Activated T-cell treated with anti-CD3 and anti-CD28 coated beads for 48 hours (primary cell): ENCODE data around the gene LIAS.
"Not testable (repeated sequence)": the region's sequence is repeated elsewhere in the genome, so short reads cannot be mapped to it uniquely, and the experiment has no call there.

ENCODE experiments used
- DNase-seq: peaks from one replicate; pipeline ENCODE4 v3.0.0-alpha.2; 2020; ENCODE audit warnings: low read depth

The LIAS gene

DNA sequence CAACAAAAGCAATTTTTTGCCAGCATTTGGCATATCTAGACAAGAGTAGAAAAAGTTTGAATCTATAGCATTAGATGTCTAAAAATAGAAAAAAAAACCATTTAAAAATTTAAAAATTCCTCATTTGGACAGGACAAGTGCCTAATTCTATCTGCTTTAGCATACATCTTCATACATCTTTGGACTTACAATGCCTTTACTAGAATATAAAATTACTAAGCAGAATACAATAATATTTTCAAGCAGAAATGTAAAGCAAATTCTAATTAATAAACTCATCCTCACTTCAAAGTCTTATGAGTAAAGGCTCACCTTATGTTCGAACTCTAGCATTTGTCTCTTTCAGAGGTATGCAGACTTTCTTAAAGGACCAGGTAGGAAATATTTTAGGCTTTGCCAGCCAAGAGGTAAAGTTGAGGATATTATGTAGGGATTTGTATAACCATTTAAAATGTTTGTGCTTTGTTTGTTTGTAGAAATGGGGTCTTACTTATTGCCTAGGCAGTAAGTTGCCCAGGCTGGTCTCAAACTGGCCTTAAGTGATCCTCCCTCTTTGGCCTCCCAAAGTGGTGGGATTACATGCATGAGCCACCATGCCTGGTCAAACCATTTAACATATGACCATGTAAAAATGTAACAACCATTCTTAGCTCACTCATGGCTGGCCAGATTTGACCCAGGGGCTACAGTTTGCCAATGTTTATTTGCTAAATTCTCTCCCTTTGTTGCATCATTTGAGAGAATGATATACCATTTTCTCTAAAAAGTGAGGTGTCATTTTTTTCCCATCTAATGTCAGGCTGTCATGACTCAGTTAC lies 39.3 kb downstream of the LIAS start:
- DNase-seq = no peak

DNA sequence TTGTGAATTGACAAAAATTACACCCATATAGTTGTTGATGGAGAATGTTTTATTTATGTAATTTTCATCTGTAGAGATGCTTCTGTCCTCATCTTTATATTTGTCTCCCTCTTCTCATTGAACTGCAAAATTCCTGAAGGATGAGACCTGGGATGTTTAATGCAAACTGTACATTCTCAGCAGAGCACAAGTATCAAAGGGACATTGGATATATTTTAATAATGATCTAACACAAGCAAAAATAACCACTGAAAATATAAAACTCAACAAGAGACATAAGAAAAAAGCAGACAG lies 39.8 kb downstream of the LIAS start:
- no peak for DNase-seq

- DNase-seq = no peak
Measured at GRCh38 chr4:39502019-39502663, 43.3 kb downstream of the LIAS start.

DNA sequence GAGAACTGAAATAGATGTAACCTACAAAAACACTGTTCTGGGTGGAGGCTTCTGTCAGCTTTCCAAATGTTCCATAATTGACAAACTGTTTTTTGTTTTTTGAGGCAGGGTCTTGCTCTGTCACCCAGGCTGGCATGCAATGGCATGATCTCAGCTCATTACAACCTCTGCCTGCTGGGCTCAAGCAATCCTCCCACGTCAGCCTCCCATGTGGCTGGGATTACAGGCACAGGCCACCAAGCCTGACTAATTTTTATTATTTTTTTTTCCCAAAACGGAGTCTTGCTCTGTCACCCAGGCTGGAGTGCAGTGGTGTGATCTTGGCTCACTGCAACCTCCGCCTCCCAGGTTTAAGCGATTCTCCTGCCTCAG lies 43.8 kb downstream of the LIAS start:
- DNase-seq = not testable (repeated sequence)

GRCh38 chr4:39504538-39504937 lies 45.7 kb downstream of the LIAS start:
- DNase-seq = no peak

DNA sequence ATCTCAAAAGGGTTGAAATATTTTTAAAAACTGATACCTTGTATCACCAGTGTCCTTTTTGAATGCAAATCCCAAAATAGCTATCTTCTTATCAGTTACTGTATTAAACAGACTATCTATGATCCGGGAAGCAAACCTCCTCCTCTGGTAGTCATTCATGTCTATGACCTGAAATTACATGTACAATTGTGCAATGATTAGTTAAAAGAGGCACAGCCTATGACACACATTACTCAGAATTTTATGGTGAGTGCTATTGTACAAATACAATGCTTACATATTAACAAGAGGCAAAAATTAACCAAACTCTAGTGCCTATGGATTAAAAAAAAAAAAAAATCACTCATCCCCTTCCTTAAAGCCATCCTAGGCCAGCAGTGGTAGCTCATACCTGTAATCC lies 46.7 kb downstream of the LIAS start:
- no peak for DNase-seq

- no peak for DNase-seq
Measured at GRCh38 chr4:39510348-39510929, 51.6 kb downstream of the LIAS start.

DNA sequence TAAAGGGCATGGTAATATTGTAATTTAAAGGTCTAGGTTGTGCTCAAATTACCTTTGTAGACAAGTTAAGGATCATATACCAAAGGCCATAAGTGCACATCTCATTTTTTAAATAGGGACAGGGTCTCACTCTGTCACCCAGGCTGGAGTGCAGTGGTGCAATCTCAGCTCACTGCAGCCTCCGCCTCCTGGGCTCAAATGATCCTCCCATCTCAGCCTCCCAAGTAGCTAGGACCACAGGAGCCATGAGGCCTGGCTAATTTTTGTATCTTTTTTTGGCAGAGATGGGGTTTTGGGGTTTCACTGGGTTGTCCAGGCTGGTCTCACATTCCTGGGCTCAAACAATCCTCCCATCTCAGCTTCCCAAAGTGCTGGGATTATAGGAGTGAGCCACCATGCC lies 55.4 kb downstream of the LIAS start:
- DNase-seq = not testable (repeated sequence)

GRCh38 chr4:39514888-39515401 lies 56.1 kb downstream of the LIAS start:
- no peak for DNase-seq

GRCh38 chr4:39515669-39516401 lies 57.0 kb downstream of the LIAS start:
- not testable (repeated sequence) for DNase-seq

DNA sequence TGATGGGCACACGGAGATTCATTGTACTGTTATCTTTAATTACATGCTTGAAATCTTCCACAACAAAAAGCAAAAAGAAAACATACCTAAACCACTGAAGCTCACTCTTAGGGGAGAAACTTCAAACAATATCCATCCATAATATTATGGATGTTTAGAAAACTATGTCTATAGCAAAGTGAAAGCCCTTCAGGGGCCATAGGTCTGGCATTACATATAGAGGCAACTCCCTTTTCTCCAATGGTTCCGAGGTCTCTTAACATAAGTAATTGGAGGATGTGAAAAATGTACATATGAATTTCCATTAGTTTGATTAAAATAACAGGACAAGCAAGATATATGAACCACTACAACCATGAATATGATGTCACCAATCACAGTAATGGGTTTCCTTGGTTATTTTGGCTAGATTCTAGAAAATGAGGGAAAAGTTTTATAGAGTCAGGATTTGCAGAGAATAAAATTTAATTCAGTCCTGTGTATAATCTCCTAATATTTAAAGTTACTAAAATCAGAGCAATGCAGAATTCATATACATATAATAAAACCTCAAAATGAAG lies 57.6 kb downstream of the LIAS start:
- no peak for DNase-seq

- no peak for DNase-seq
Measured at GRCh38 chr4:39518484-39518883, 59.6 kb downstream of the LIAS start.

GRCh38 chr4:39521253-39521919 lies 62.5 kb downstream of the LIAS start:
- DNase-seq = no peak

DNA sequence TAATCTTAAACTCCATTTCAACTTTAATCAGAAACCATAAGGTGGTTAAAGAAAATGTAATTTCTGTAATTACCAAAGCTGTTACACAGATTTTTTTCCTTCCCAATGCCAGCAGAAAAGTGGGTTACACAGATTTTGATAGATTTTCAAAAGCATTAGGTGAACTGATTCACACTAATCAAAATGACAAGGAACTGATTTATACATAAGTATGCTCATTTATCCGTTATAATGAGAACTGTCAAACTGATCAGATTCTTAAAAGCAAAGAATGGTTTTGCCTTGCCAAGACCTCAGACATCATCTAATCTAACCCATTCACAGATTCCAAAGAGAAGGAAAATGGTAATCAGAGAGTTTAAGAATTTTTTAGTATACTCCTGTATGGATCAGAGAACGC lies 63.2 kb downstream of the LIAS start:
- no peak for DNase-seq

GRCh38 chr4:39524161-39524957 lies 65.5 kb downstream of the LIAS start:
- no peak for DNase-seq

- DNase-seq = no peak
Measured at GRCh38 chr4:39525822-39526690, 67.2 kb downstream of the LIAS start.

DNA sequence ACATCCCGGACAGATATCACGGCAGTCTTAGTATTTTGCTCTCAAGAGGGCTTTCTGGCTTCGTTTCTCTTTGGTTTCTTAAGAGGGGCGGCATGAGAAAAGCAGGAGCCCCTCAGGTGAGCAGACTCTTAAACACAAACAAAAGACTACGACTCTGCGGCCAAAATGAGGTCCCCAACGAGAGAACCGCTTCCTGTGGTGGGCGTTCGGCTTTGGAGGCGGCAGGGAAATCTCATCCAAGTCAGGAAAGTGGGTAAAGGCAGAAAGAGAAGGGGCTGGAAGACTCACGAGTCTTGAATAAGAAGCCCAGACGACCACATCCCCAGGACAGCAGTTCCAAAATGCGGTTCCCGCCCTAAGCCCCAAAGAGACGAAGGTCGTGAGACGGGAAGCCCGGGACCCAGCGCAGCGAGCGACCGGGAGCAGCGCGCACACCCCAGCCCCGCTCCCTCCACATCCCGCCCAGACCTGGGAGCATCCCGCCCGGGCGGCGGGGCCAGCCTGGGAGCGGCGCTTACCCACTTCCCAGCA lies 68.0 kb downstream of the LIAS start:
- no peak for DNase-seq

- DNase-seq = peak; percentile 92
Measured at GRCh38 chr4:39527296-39528060, 68.6 kb downstream of the LIAS start, which contains the start of gene UGDH. Gene UGDH, minus strand, starts transcription at chr4:39527439. Its CDS starts 5,927 bp downstream, at chr4:39521512.

DNA sequence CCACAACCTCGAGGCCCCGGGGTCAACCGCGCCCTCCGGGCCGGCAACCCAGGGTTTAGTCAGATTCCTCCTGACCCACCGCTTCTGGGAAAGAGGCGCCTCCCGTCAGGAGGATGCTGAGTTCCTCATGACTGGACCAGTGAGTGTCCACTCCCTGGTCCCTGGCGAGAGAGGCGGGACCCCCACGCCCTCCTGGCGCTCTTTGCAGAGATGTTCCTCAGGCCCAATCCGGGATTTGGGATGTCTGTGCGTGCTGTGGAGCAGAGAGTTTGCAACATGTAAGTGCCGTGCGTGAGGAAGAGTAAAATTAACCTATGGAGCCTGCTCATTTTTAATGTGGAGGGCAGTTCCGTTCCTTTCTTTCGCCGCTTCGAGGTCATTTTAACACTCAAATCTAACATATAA lies 69.2 kb downstream of the LIAS start:
- DNase-seq = no peak
